ENCODE data around the gene KCTD20.
"Not testable (repeated sequence)": the region's sequence is repeated elsewhere in the genome, so short reads cannot be mapped to it uniquely, and the experiment has no call there.

The KCTD20 gene

GRCh38 chr6:36444470-36444869 lies 1.7 kb downstream of the KCTD20 start:
- no peak for DNase-seq (ENCODE audit: low spot score)

DNA sequence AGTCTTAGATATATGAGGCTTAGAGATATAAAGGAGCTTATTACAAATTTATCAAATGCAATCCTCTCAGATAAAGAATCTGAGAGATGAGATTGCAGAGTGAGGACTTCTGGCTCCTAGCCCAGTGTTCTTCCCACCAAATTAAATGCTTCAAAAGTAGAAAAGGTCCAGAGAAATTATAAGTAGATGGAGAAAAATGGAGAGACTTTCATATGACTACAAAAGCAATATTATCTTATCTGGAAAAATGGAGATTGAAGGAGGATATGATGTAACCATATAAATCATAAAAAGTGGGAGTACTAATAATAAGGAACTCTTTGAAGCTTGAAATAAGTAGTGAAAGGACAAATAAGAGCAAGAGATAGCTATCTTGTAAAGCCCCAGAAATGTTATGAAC lies 2.8 kb downstream of the KCTD20 start:
- DNase-seq (ENCODE audit: low spot score): no peak

GRCh38 chr6:36449173-36449572 lies 6.4 kb downstream of the KCTD20 start:
- not testable (repeated sequence) for DNase-seq (ENCODE audit: low spot score)

DNA sequence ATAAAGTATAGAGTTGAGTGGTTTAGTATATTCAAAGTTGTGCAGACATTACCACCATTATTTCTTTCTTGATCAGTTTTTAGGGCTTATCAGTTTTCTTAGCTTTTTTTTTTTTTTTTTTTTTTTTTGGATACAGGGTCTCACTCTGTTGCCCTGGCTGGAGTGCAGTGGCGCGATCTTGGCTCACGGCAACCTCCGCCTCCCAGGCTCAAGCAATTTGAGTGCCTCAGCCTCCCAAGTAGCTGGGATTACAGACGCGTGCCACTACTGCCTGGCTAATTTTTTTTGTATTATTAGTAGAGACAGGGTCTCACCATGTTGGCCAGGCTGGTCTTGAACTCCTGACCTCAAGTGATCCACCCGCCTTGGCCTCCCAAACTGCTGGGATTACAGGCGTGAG lies 10.1 kb downstream of the KCTD20 start:
- not testable (repeated sequence) for DNase-seq (ENCODE audit: low spot score)

- no peak for DNase-seq (ENCODE audit: low spot score)
Observed at GRCh38 chr6:36455486-36456027, 12.8 kb downstream of the KCTD20 start.

- DNase-seq (ENCODE audit: low spot score): no peak
Observed at GRCh38 chr6:36459501-36459900, 16.7 kb downstream of the KCTD20 start.

- DNase-seq (ENCODE audit: low spot score): no peak
Observed at GRCh38 chr6:36460916-36461315, 18.1 kb downstream of the KCTD20 start.

GRCh38 chr6:36461646-36462045 lies 18.8 kb downstream of the KCTD20 start:
- DNase-seq (ENCODE audit: low spot score): no peak

DNA sequence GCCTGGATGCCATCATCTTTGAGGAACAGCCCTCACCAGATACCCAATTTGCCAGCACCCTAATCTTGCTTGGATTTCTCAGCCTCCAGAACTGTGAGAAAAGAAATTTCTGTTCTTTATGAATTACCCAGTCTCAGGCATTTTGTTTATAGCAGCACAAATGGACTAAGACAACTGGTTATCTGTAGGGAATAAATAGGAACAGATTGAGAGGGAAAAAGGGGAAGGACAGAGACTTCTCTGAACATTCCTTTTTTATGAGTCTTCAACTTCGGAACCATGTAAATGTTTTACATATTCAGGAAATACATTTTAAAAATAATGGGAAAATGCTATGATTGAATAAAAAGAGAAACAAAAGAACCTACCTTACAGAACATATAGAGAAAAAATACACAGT lies 20.9 kb downstream of the KCTD20 start:
- DNase-seq (ENCODE audit: low spot score): no peak

DNA sequence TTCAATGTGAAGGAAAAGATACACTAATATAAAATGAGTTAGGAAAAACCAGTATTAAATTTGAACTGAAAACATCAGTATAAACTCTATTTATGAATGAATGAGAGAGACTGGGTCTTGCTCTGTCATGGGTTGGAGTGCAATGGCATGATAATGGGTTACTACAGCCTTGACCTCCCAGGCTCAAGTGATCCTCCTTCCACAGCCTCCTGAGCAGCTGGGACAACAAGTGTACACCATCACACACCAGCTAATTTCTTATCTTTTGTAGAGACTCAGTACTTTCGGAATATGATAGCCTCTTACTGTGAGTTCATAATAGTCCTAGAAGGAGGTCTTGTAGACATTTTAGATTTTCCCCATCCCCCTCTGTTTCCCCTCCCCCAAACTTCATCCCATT lies 21.4 kb downstream of the KCTD20 start:
- no peak for DNase-seq (ENCODE audit: low spot score)

DNA sequence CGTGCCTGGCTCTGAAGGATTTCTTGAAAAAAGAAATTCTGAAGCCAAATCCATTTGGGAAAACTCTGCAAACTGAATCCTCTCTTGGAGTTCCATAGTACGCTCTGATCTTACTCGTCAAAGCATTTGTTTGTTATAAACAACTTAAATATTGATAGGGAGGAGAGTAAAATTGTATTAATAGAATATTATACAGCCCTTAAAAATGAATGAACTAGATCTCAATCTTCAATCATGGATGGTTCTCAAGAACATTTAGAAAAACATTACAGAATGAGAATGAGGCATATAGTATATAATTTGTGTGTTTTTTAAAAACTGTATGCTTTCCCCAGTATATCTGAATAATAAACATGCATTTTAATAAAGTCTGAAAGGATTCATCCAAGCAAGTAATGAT lies 24.8 kb downstream of the KCTD20 start:
- DNase-seq (ENCODE audit: low spot score): no peak

DNA sequence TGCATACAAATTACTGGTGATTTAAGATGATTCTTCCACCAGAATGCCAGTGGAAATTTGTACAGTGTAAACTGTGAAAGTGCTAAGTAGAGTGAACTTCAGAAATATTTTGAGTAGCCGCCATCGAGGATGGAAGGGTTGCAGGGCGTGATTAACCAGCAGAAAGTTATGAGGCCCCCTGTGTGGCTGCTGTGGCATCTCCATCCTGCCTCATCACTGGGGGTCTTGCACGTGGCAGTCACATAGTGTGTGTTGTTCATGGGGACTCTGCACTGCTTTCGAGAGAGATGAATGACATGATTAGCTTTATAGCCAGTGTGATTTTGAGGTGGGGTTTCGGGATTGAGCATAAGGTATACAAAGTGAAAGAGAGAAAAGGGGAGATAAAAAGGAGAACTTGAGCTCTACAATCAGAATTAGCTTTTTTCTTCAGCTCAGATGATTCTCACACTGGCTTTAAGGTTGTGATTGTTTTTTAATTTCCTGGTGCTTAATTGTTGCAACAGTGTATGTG lies 26.4 kb downstream of the KCTD20 start:
- DNase-seq (ENCODE audit: low spot score): no peak

DNA sequence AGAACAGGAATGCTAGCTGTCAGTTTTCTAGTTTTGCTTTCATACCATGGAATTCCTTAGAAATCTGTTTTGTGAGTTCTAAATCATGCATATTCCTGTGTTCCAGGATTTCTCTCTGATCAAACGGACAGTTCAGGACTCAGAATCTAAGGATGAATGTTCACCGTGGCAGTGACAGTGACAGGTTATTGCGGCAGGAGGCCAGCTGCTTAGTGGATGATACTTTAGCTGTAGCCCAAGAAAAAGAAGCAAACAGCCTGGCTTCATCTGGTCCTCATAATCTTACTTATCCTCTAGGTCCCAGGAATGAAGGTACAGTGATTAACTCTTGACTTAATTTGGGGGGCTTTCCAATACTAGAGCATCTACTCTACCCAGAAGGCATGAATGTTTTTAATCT lies 27.1 kb downstream of the KCTD20 start:
- DNase-seq (ENCODE audit: low spot score): no peak

- DNase-seq (ENCODE audit: low spot score): no peak
Observed at GRCh38 chr6:36478051-36478526, 35.3 kb downstream of the KCTD20 start.

DNA sequence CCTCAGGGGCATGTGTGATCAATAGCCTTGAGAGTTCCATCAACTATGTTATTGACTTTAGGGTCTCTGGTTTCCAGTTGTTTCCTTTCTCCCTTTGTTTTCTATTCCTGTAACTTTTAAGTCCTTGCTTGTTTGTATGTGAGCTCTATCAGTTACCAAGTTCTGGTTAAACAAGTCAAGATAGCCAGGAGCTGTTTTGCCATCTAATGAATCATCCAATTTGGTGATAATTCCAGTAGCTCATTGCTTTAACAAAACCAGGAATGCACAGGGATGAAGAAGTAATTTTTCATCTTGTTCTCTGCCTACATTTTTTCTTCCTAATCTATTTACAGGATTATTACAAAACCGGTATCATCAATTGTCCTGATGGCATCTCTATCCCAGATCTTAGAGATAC lies 36.5 kb downstream of the KCTD20 start:
- DNase-seq (ENCODE audit: low spot score): no peak

DNA sequence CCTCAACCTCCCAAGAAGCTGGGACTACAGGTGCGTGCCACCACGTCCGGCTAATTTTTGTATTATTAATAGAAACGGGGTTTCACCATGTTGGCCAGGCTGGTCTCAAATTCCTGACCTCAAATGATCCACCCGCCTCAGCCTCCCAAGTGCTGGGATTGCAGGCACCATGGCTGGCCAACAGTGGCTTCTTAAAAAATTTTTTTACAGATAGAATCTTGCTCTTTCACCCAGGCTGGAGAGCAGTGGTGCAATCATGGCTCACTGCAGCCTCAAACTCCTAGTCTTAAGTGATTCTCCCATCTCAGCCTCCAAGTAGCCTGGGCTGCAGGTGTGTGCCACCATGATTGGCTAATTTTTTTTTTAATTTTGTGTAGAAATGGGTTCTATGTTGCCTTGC lies 40.5 kb downstream of the KCTD20 start:
- not testable (repeated sequence) for DNase-seq (ENCODE audit: low spot score)

DNA sequence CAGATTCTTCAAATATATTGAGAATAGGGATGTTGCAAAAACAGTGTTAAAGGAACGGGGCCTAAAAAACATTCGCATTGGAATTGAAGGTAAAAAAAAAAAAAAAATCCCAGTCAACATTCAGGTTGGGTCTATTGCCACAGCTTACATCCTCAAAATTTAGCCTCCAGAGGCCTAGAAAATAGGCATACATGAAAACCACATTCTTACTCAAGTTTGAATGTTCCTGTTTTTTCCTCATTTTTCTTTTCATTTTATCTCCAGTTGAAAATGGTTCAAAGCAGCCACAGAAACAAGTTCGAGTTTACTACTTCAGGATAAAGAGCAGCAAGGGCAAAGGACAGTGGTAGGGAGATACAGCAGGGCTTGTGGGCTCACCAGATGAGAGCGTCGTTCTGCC lies 41.9 kb downstream of the KCTD20 start:
- no peak for DNase-seq (ENCODE audit: low spot score)

- DNase-seq (ENCODE audit: low spot score): no peak
Observed at GRCh38 chr6:36487698-36488097, 44.9 kb downstream of the KCTD20 start.

DNA sequence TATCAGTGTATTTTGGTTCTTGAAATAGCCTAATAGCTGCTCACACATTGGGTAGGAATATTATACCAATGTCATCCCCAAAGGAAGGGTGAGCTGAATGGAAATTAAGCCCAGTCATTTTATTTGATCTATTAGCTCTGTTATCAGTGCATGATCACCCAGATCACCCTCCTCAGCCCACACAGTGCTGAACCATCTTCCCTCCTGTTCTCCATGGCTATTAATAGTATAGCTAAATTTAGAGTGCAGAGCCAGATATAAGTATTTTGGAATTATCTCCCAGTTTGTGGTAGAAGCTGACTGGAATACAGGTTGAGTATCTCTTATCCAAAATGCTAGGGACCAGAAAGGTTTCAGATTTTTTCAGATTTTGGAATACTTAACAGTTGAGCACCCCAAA lies 45.4 kb downstream of the KCTD20 start:
- DNase-seq (ENCODE audit: low spot score): peak; percentile 26

- no peak for DNase-seq (ENCODE audit: low spot score)
Observed at GRCh38 chr6:36489426-36489825, 46.6 kb downstream of the KCTD20 start.

DNA sequence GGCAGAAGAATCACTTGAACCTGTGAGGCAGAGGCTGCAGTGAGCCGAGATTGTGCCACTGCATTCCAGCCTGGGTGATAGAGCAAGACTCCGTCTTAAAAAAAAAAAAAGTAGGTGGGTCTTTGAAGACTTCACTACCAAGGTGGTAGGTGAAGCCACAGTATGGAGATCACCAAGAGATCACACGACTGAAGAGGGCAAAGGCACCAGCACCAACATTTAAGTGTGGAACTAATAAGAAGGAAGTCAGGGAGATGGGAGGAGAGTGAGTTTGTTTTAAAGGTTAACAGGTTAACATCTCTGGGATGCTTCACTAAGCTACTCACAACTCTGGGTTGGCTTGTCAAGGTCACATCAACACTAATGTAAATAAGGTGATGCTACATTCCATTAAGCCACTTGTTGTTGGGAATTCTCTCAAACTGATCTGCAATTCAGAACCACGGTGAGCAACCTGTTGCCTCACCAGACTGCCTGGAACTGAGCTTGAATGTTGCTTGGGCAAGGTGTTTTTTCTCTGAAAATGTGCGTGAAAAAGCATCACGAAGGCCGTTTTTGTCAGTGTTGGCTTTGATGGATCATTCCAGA lies 48.7 kb downstream of the KCTD20 start:
- DNase-seq (ENCODE audit: low spot score): no peak

GRCh38 chr6:36492092-36492491 lies 49.3 kb downstream of the KCTD20 start:
- DNase-seq (ENCODE audit: low spot score): no peak

DNA sequence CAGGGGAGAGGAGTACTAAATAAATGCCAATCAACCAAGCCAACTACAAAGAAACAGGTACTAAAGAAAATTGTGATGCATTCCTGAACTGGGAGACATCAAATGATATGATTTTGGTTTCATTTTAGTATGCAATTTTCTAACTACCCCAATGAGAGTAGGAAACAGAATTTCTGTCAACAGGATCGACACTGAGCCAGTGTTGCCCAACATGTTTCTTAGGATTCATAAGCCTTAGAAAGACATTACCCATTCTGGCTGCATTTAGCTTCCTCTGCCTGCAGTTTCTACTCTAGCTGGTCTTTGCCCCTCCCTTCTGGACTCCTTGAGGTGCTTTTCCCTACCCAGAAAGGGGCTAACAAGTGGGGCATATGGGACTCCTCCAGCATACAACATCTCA lies 49.8 kb downstream of the KCTD20 start:
- no peak for DNase-seq (ENCODE audit: low spot score)

GRCh38 chr6:36493319-36493718 lies 50.5 kb downstream of the KCTD20 start:
- no peak for DNase-seq (ENCODE audit: low spot score)
